Measurements from ENCODE around the gene TBC1D3B.
"Not testable (repeated sequence)": the region's sequence is repeated elsewhere in the genome, so short reads cannot be mapped to it uniquely, and the experiment has no call there.

The TBC1D3B gene

DNA sequence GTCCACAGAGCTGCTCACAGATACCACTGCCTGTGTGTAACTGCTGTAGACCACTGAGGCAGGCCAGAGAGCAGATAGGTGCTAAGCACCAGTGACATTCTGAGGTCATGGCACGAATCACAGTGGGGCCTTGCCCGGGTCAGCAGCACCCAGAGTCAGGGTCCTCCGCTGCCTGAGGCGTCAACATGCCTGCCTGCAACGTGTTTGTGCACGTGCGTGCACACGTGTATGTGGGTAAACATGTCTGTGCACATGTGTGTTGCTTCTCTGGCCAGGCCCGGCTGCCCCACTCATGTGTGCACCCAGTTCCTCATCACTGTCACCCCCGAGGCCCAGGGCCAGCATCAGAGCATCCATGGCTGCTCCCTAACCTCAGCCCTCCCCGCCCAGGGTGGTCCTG, at the start of gene TBC1D3B:
Gene TBC1D3B, minus strand, starts transcription at position 101 of the 400 bp plus-strand sequence. CDS start 1,586 bp downstream, outside the sequence.
- H3K4me1 ChIP-seq (ENCODE audit: control insufficient read depth, insufficient read depth, low read length); H3K36me3 ChIP-seq (ENCODE audit: control insufficient read depth, insufficient read depth, low read length); H3K4me3 ChIP-seq (ENCODE audit: low read length); H3K9me3 ChIP-seq (ENCODE audit: control insufficient read depth, low read length); H3K9ac ChIP-seq (ENCODE audit: low read length); H3K27me3 ChIP-seq (ENCODE audit: control insufficient read depth, insufficient read depth, low read length): not testable (repeated sequence)

DNA sequence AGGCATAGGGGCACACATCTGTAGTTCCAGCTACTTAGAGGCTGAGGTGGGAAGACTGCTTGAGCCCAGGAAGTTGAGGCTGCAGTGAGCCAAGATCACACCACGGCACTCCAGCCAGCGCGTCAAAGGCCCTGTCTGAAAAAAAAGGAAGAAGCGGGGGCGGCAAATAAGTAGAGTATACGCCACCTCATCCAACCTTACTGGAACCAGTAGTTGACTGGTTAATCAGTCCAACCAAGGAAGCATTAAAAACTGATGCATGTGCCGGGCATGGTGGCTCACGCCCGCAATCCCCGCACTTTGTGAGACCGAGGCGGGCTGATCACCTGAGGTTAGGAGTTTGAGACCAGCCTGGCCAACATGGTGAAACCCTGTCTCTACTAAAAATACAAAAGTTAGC, 46.5 kb upstream of the TBC1D3B start:
- not testable (repeated sequence) for H3K4me3 ChIP-seq (ENCODE audit: low read length); H3K36me3 ChIP-seq (ENCODE audit: control insufficient read depth, insufficient read depth, low read length); H3K9me3 ChIP-seq (ENCODE audit: control insufficient read depth, low read length); H3K4me1 ChIP-seq (ENCODE audit: control insufficient read depth, insufficient read depth, low read length); H3K27me3 ChIP-seq (ENCODE audit: control insufficient read depth, insufficient read depth, low read length); H3K9ac ChIP-seq (ENCODE audit: low read length)

DNA sequence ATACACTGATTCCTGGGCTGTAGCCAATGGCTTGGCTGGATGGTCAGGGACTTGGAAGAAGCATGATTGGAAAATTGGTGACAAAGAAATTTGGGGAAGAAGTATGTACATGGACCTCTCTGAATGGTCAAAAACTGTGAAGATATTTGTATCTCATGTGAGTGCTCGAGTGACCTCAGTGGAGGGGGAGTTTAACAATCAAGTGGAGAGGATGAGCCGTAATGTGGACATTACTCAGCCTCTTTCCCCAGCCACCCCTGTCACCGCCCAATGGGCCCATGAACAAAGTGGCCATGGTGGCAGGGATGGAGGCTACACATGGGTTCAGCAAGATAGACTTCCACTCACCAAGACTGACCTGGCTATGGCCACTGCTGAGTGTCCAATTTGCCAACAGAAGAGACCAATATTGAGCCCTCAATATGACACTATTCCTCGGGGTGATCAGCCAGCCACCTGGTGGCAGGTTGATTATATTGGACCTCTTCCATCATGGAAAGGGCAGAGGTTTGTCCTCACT, 45.2 kb upstream of the TBC1D3B start:
- not testable (repeated sequence) for H3K9ac ChIP-seq (ENCODE audit: low read length); H3K4me1 ChIP-seq (ENCODE audit: control insufficient read depth, insufficient read depth, low read length); H3K9me3 ChIP-seq (ENCODE audit: control insufficient read depth, low read length); H3K36me3 ChIP-seq (ENCODE audit: control insufficient read depth, insufficient read depth, low read length); H3K4me3 ChIP-seq (ENCODE audit: low read length); H3K27me3 ChIP-seq (ENCODE audit: control insufficient read depth, insufficient read depth, low read length)

DNA sequence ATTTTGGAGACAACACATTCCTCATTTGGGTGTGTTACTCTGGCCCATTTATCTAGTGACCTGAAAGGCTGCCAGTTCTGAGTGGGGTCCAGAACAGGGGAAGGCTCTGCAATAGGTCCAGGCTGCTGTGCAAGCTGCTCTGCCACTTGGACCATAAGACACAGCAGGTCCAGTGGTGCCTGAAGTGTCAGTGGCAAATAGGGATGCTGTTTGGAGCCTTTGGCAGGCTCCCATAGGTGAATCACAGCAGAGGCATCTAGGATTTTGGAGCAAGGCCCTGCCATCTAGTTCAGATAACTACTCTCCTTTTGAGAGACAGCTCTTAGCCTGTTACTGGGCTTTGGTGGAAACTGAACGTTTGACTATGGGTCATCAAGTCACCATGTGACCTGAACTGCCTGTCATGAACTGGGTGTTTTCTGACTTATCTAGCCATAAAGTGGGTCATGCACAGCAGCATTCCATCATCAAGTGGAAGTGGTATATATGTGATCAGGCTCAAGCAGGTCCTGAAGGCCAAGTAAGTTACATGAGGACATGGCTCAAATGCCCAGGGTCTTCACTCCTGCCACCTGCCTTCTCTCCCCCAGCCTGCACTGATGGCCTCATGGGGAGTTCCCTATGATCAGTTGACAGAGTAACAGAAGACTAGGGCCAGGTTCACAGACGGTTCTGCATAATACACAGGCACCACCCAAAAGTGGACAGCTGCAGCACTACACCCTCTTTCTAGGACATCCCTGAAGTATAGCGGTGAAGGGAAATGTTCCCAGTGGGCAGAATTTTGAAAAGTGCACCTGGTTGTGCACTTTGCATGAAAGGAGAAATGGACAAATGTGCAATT, 44.5 kb upstream of the TBC1D3B start:
- not testable (repeated sequence) for H3K9ac ChIP-seq (ENCODE audit: low read length); H3K4me3 ChIP-seq (ENCODE audit: low read length); H3K27me3 ChIP-seq (ENCODE audit: control insufficient read depth, insufficient read depth, low read length); H3K4me1 ChIP-seq (ENCODE audit: control insufficient read depth, insufficient read depth, low read length); H3K9me3 ChIP-seq (ENCODE audit: control insufficient read depth, low read length); H3K36me3 ChIP-seq (ENCODE audit: control insufficient read depth, insufficient read depth, low read length)

DNA sequence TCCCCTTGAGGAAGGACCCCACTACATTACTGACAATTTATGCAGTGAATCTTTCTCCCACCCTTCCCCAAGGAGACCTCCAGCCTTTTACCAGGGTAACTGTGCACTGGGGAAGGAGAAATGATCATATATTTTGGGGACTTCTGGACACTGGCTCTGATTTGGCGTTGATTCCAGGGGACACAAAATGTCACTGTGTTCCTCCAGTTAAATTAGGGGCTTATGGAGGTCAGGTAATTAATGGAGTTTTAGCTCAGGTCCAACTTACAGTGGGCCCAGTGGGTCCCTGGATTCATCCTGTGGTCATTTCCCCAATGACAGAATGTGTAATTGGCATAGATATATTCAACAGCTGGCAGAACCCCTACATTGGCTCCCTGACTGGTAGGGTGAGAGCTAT, 43.1 kb upstream of the TBC1D3B start:
- not testable (repeated sequence) for H3K9me3 ChIP-seq (ENCODE audit: control insufficient read depth, low read length); H3K27me3 ChIP-seq (ENCODE audit: control insufficient read depth, insufficient read depth, low read length); H3K4me1 ChIP-seq (ENCODE audit: control insufficient read depth, insufficient read depth, low read length); H3K36me3 ChIP-seq (ENCODE audit: control insufficient read depth, insufficient read depth, low read length); H3K4me3 ChIP-seq (ENCODE audit: low read length); H3K9ac ChIP-seq (ENCODE audit: low read length)

DNA sequence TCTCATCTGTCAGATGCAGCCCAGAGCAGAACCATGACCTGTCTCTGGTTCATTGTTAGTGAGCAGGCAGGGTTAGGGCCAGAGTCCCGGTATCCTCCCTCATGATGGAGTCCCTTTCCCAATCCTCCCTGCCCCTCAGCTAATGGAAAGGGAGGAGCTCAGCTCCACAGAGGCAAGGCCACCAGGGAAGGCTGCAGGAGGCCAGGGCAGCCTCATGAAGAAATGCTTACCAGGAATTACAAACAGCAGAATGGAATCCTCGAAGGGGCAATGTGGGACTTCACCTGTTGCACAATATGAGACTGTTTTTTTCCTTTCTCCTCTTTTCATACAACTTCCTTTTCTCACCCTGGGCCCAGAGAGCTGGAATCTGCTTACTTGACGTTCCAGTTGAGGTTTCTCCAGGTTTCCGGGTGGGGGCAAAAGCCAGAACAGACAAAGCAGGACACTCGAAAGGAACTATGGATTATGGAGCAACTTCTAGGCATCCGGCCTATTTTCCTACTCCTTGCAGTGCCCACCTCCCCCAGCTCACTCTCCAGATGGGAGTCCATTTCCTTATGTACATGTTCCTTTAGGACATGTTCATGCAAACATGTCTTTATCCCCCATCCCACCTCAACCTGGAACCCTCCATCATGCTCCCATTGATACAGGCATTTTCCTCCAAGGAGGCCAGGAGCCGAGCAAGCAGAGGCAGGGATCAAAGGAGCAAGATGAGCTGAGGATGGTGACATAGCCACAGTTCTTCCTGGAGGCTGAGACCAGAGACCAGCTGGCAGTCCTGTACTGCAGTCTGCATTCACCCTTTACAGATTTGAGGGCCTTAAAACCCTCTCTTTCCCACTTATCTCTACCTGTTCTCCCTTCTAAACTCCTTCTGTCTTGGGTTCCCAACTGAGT, 39.2 kb upstream of the TBC1D3B start:
- not testable (repeated sequence) for H3K4me1 ChIP-seq (ENCODE audit: control insufficient read depth, insufficient read depth, low read length); H3K9ac ChIP-seq (ENCODE audit: low read length); H3K9me3 ChIP-seq (ENCODE audit: control insufficient read depth, low read length); H3K27me3 ChIP-seq (ENCODE audit: control insufficient read depth, insufficient read depth, low read length); H3K36me3 ChIP-seq (ENCODE audit: control insufficient read depth, insufficient read depth, low read length); H3K4me3 ChIP-seq (ENCODE audit: low read length)

DNA sequence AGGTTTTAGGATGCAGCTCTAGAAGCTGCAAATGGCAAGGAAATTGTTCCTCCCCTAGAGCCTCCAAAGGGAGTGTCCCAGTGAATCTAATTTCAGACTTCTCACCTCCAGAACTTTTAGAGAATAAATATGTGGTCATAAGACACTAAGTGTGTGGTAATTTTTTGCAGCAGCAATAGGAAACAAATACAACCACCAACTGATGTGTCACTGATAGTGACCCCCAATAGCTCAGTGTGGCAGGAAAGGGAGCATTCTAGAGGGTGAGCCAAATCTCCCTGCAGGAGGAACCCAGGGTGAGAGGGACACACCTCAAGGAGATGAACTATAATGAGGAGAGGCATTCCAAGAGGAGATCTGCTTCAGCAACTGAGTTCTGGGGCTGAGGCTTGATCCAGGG, 38.5 kb upstream of the TBC1D3B start:
- no peaks in the 10 kb centered on the region for H3K4me1 ChIP-seq (ENCODE audit: control insufficient read depth, insufficient read depth, low read length)
- H3K4me3 ChIP-seq (ENCODE audit: low read length), result no peak overlapping the region
- H3K27me3 ChIP-seq (ENCODE audit: control insufficient read depth, insufficient read depth, low read length), result no peaks in the 10 kb centered on the region
- H3K9me3 ChIP-seq (ENCODE audit: control insufficient read depth, low read length), result no peaks in the 10 kb centered on the region
- H3K36me3 ChIP-seq (ENCODE audit: control insufficient read depth, insufficient read depth, low read length), result no peaks in the 10 kb centered on the region
- H3K9ac ChIP-seq (ENCODE audit: low read length), result no peak overlapping the region

DNA sequence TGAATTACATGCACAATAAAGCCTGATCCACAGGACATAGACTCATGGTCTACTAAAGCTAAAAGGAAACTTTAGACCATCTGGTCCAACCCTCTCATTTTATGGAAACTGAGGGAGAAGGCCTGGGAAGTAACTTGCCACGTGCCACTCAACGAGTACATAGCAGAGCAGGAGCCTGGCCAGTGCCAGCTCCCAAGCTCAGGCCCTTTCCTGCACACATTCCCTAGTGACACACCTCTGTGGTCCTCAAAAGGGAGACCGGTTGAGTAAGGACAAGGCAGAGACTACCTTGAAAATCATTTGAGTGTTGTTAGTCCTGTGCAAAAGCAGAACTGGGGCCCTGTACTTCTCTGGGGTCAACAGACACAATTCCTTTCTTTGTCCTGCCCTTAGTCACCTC, 37.3 kb upstream of the TBC1D3B start:
- no peak overlapping the region for H3K4me3 ChIP-seq (ENCODE audit: low read length)
- no peaks in the 10 kb centered on the region for H3K36me3 ChIP-seq (ENCODE audit: control insufficient read depth, insufficient read depth, low read length)
- no peaks in the 10 kb centered on the region for H3K4me1 ChIP-seq (ENCODE audit: control insufficient read depth, insufficient read depth, low read length)
- no peaks in the 10 kb centered on the region for H3K9me3 ChIP-seq (ENCODE audit: control insufficient read depth, low read length)
- no peaks in the 10 kb centered on the region for H3K27me3 ChIP-seq (ENCODE audit: control insufficient read depth, insufficient read depth, low read length)
- no peak overlapping the region for H3K9ac ChIP-seq (ENCODE audit: low read length)

DNA sequence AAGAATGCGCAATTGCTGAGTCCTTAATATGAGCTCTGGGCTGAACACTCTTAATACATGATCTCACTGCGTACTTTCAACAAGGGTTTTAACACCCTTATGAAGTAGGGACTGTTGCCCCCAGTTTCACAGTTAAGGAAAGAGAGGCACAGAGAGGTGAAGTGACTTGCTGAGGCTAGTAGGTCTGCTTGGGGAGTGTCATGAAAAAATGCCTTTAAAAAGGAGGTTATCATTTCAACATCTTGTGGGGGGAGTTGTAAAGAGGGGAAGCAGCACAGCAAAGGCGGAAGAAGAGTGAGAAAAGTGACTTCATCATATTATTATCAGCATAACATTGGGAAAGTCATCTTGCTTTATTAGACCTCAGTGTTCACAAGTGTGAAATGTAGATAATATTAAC, 36.5 kb upstream of the TBC1D3B start:
- Histone ChIP-seq H3K4me3 (ENCODE audit: low read length) (no peak overlapping the region), H3K4me1 (ENCODE audit: control insufficient read depth, insufficient read depth, low read length) (no peaks in the 10 kb centered on the region), H3K9me3 (ENCODE audit: control insufficient read depth, low read length) (no peaks in the 10 kb centered on the region), H3K36me3 (ENCODE audit: control insufficient read depth, insufficient read depth, low read length) (no peaks in the 10 kb centered on the region), H3K9ac (ENCODE audit: low read length) (no peak overlapping the region), H3K27me3 (ENCODE audit: control insufficient read depth, insufficient read depth, low read length) (no peaks in the 10 kb centered on the region)

DNA sequence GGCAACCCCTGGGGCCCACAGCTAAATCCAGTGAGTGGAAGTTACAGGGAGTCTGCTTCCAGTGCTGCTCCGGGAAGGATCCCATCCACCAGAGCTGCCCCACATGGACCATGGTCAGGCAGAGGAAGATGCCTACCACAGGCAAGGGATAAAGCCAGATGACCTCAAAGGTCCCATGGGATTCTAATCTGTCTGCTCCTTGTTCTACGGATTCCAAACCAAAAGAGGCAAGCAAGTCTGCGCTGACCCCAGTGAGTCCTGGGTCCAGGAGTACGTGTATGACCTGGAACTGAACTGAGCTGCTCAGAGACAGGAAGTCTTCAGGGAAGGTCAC, 35.8 kb upstream of the TBC1D3B start:
- H3K9ac ChIP-seq (ENCODE audit: low read length), result no peak overlapping the region
- no peaks in the 10 kb centered on the region for H3K4me1 ChIP-seq (ENCODE audit: control insufficient read depth, insufficient read depth, low read length)
- H3K36me3 ChIP-seq (ENCODE audit: control insufficient read depth, insufficient read depth, low read length), result no peaks in the 10 kb centered on the region
- H3K27me3 ChIP-seq (ENCODE audit: control insufficient read depth, insufficient read depth, low read length), result no peaks in the 10 kb centered on the region
- no peaks in the 10 kb centered on the region for H3K9me3 ChIP-seq (ENCODE audit: control insufficient read depth, low read length)
- no peak overlapping the region for H3K4me3 ChIP-seq (ENCODE audit: low read length)

DNA sequence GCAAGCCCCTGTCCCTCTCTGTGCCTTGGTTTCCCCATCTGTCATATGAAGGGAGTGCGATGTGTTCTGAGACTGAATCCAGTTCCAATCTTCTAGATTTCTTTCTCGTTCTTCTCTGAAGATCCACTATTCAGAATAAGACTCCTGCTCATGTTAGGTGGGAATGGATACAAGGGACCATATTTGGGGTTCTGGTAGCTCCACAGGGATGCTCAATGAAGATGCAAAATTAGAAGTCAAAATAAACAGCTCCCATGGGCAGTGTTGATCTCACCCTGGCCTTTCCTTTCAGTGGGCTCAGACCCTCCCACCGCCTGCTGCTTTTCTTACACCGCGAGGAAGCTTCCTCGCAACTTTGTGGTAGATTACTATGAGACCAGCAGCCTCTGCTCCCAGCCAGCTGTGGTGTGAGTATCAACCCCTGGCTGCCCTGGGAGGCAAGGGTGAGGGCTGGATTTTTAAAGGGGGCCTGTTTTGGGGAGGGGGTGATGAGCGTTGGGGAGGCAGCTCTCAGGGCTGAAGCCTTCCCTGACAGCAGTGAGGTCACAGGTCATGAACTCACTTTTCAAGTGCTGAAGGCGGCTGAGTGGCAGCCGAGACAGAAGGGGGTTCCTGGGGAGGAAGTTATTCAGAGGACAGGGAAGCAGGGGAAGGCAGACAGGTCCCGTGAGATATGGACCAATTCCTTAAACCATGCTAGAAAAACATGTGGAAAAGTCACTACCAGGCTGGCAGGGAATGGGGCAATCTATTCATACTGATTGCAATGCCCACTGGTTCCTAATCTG, 35.2 kb upstream of the TBC1D3B start:
- not testable (repeated sequence) for H3K9ac ChIP-seq (ENCODE audit: low read length); H3K36me3 ChIP-seq (ENCODE audit: control insufficient read depth, insufficient read depth, low read length); H3K9me3 ChIP-seq (ENCODE audit: control insufficient read depth, low read length); H3K4me3 ChIP-seq (ENCODE audit: low read length); H3K27me3 ChIP-seq (ENCODE audit: control insufficient read depth, insufficient read depth, low read length); H3K4me1 ChIP-seq (ENCODE audit: control insufficient read depth, insufficient read depth, low read length)
